Osteoblast (primary cell): ENCODE results near the gene RACGAP1. TPM values are rescaled to one million over a fixed set of nuclear protein-coding genes. Genes with fewer than 3 reads are reported as not detected.

Source experiments
- DNase-seq: peaks from one replicate; pipeline ENCODE4 v3.0.0; 2011; ENCODE audit warnings: low spot score, mixed read lengths; ENCODE audit not compliant: insufficient read length; ENCODE audit errors: missing footprints
- H2AFZ ChIP-seq: 2 replicates; pipeline ENCODE4 v1.6.0; 2011; ENCODE audit warnings: mild to moderate bottlenecking, low read length
- H3K27ac ChIP-seq: 2 replicates; pipeline ENCODE4 v1.5.1; 2011; ENCODE audit warnings: mild to moderate bottlenecking, low read depth, low read length, moderate library complexity
- H3K27me3 ChIP-seq: 2 replicates; pipeline ENCODE4 v1.6.0; 2012; ENCODE audit warnings: mild to moderate bottlenecking, control low read depth, inconsistent platforms, low read length, moderate library complexity; ENCODE audit not compliant: insufficient read depth
- H3K36me3 ChIP-seq: 2 replicates; pipeline ENCODE4 v1.5.1; 2011; ENCODE audit warnings: mild to moderate bottlenecking, low read length, control low read depth, moderate library complexity; ENCODE audit not compliant: insufficient read depth
- H3K4me1 ChIP-seq: 2 replicates; pipeline ENCODE4 v1.5.1; 2011; ENCODE audit warnings: mild to moderate bottlenecking, low read length, control low read depth, moderate library complexity; ENCODE audit not compliant: insufficient read depth
- H3K4me2 ChIP-seq: 2 replicates; pipeline ENCODE4 v1.6.0; 2011; ENCODE audit warnings: mild to moderate bottlenecking, low read length; ENCODE audit not compliant: insufficient read depth
- H3K4me3 ChIP-seq: fragments of 200-600 bp; sonication (generic); 3 replicates; pipeline ENCODE4 v1.5.1; 2012; ENCODE audit warnings: mild to moderate bottlenecking, low read length, inconsistent platforms; ENCODE audit not compliant: insufficient read depth
- H3K79me2 ChIP-seq: 2 replicates; pipeline ENCODE4 v1.6.0; 2012; ENCODE audit warnings: mild to moderate bottlenecking, low read length, control low read depth, inconsistent platforms; ENCODE audit not compliant: insufficient read depth
- H3K9me3 ChIP-seq: 2 replicates; pipeline ENCODE4 v1.5.1; 2011; ENCODE audit warnings: low read depth, low read length, control low read depth
- H4K20me1 ChIP-seq: 2 replicates; pipeline ENCODE4 v1.6.0; 2012; ENCODE audit warnings: mild to moderate bottlenecking, low read length, control low read depth; ENCODE audit not compliant: insufficient read depth
- CTCF ChIP-seq: IDR thresholded peaks from 2 replicates; pipeline ENCODE4 v1.5.1; 2011; ENCODE audit warnings: mild to moderate bottlenecking, low read depth, low read length, moderate library complexity; ENCODE audit errors: extremely low read depth
- total RNA-seq: library from RNA; depleted of rRNA; stranded (reverse); fragments of >200 nt; gene quantifications from 2 replicates; pipeline ENCODE4 v1.2.3, GENCODE V29; 2012

RACGAP1 gene
- total RNA-seq, 1 donor: 12.7 TPM

GRCh38 chr12:49962861-49963765 is 62.2 kb downstream of the RACGAP1 start:
- Histone ChIP-seq H3K4me1 (peaks cover 9% of the 10 kb centered on the region), H4K20me1 (no peaks in the 10 kb centered on the region), H3K79me2 (no peaks in the 10 kb centered on the region), H3K4me2 (no peak overlapping the region), H3K4me3 (no peak overlapping the region), H3K27ac (no peak overlapping the region), H2AFZ (no peak overlapping the region), H3K27me3 (peaks cover 67% of the 10 kb centered on the region), H3K9me3 (no peaks in the 10 kb centered on the region), H3K36me3 (no peaks in the 10 kb centered on the region)
- peak; percentile 98 for DNase-seq
- no peak for TF ChIP-seq CTCF

GRCh38 chr12:49961993-49962764 is 63.1 kb downstream of the RACGAP1 start:
- Histone ChIP-seq H3K27me3 (peaks cover 70% of the 10 kb centered on the region), H3K27ac (no peak overlapping the region), H2AFZ (no peak overlapping the region), H3K79me2 (no peaks in the 10 kb centered on the region), H3K4me1 (peaks cover 9% of the 10 kb centered on the region), H3K9me3 (no peaks in the 10 kb centered on the region), H3K36me3 (no peaks in the 10 kb centered on the region), H3K4me3 (no peak overlapping the region), H3K4me2 (no peak overlapping the region), H4K20me1 (no peaks in the 10 kb centered on the region)
- TF ChIP-seq CTCF: no peak
- peak; percentile 79 for DNase-seq

- no peaks in the 10 kb centered on the region for H3K9me3 ChIP-seq
- no peak within 1 kb of the TSS for H3K27ac ChIP-seq
- peaks cover 9% of the 10 kb centered on the region for H3K4me1 ChIP-seq
- peaks cover 77% of the 10 kb centered on the region for H3K27me3 ChIP-seq
- H3K4me2 ChIP-seq: peak within 1 kb of the TSS; percentile 45
- H2AFZ ChIP-seq: no peak within 1 kb of the TSS
- no peaks in the 10 kb centered on the region for H3K36me3 ChIP-seq
- peak within 1 kb of the TSS; percentile 33 for H3K4me3 ChIP-seq
- TF ChIP-seq CTCF: no peak
- no peaks in the 10 kb centered on the region for H3K79me2 ChIP-seq
- peak; percentile 89 for DNase-seq
- H4K20me1 ChIP-seq: no peaks in the 10 kb centered on the region
Observed at GRCh38 chr12:49961111-49961922, 64.0 kb downstream of the RACGAP1 start, which contains the start of gene AQP5. Gene AQP5 (plus strand): TSS chr12:49961872. CDS start chr12:49962018, 146 bp downstream.
